Measurements from ENCODE around the gene DLG2.

DNA sequence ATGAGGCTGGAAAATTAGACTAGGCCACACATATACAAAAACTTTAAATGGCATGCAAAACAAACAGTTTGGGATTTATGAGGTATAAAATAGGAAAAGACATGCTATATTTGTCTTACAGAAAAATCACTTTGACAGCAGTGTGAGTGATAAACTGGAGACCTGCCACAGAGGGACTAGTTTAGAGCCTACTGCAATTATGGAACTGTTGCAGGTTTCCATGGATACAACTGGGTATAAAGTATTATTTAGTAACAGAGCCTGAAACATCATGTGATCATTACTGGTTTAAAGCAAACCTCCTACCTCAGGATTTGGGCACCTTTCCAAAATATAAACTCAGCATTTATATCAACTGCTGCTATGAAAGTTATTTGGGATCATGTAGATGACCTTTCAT lies 1032.5 kb downstream of the DLG2 start:
- TF ChIP-seq, protein P1, sequence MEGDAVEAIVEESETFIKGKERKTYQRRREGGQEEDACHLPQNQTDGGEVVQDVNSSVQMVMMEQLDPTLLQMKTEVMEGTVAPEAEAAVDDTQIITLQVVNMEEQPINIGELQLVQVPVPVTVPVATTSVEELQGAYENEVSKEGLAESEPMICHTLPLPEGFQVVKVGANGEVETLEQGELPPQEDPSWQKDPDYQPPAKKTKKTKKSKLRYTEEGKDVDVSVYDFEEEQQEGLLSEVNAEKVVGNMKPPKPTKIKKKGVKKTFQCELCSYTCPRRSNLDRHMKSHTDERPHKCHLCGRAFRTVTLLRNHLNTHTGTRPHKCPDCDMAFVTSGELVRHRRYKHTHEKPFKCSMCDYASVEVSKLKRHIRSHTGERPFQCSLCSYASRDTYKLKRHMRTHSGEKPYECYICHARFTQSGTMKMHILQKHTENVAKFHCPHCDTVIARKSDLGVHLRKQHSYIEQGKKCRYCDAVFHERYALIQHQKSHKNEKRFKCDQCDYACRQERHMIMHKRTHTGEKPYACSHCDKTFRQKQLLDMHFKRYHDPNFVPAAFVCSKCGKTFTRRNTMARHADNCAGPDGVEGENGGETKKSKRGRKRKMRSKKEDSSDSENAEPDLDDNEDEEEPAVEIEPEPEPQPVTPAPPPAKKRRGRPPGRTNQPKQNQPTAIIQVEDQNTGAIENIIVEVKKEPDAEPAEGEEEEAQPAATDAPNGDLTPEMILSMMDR (IDR thresholded peaks at IDR 0.05; ENCODE audit: low read depth, low read length) = no peak
- no peak for TF ChIP-seq EZH2phosphoT487 (IDR thresholded peaks at IDR 0.05; ENCODE audit: low read depth)
